GM12865 (cell line): Measurements from ENCODE around the gene FOSB.
A peak's percentile ranks its signal among the peaks of the same experiment; 100 is the strongest.

Experiments used
- DNase-seq: peaks from one replicate; pipeline ENCODE4 v3.0.0; 2010; ENCODE audit warnings: low read depth
- H3K4me3 ChIP-seq: 2 replicates; pipeline ENCODE4 v1.5.1; 2011; ENCODE audit warnings: mild to moderate bottlenecking, low read depth, low read length, control low read depth
- CTCF ChIP-seq: IDR thresholded peaks from 2 replicates; pipeline ENCODE4 v1.5.1; 2011; ENCODE audit warnings: low read length, control low read depth, low read depth, inconsistent platforms; ENCODE audit not compliant: insufficient read depth; ENCODE audit errors: missing control alignments

The FOSB gene

DNA sequence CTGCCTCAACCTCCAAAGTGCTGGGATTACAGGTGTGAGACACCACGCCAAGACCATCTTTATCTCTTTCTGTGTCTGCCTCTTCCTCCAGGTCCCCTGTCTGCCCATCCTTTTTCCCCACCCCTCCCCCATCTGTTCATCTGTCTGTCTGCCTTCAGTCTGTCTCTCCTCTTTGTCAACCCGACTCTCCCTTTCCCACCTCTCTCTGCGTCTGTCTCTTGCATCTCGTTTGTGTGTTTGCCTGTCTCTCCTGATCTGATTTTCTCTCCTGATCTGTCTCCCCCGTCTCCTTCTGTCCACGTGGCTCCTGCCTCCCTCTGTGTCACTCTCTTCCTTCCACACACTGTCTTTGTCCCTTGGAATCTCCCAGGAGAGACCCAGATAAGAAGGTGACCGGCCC, 49.4 kb downstream of the FOSB start:
- no peak for TF ChIP-seq CTCF
- no peak for DNase-seq

DNA sequence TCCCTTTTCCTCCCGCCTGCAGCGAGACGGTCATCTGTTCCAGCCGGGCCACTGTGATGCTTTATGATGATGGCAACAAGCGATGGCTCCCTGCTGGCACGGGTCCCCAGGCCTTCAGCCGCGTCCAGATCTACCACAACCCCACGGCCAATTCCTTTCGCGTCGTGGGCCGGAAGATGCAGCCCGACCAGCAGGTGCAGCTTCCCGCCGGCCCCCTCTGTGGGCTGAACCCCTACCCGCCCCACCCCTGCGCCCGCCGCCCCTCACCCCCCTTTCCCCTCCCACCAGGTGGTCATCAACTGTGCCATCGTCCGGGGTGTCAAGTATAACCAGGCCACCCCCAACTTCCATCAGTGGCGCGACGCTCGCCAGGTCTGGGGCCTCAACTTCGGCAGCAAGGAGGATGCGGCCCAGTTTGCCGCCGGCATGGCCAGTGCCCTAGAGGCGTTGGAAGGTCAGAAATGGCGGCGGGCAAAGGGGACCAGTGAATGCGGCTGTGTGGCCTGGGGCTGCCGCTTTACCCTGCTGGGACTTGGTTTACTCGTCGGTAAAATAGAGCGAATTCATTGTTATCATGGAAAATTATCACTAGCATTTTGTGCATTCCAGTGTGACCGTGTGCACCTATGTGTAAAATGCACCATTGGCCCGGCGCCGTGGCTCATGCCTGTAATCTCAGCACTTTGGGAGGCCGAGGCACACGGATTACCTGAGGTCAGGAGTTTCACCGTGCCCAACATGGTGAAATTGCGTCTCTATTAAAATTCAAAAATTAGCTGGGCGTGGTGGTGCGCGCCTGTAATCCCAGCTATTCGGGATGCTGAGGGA, 50.1 kb downstream of the FOSB start:
- DNase-seq, result no peak
- TF ChIP-seq CTCF, result no peak
- no peak overlapping the region for H3K4me3 ChIP-seq

More for the DNA sequence above, 49.4 kb downstream of the FOSB start:
- no peak overlapping the region for H3K4me3 ChIP-seq

- no peak for DNase-seq
- no peak for TF ChIP-seq CTCF
Observed at GRCh38 chr19:45518469-45518826, 50.7 kb downstream of the FOSB start.

GRCh38 chr19:45522010-45522941, 54.5 kb downstream of the FOSB start:
- TF ChIP-seq CTCF, result no peak
- no peak for DNase-seq
- no peak overlapping the region for H3K4me3 ChIP-seq

More at GRCh38 chr19:45518469-45518826, 50.7 kb downstream of the FOSB start:
- H3K4me3 ChIP-seq, result no peak overlapping the region

DNA sequence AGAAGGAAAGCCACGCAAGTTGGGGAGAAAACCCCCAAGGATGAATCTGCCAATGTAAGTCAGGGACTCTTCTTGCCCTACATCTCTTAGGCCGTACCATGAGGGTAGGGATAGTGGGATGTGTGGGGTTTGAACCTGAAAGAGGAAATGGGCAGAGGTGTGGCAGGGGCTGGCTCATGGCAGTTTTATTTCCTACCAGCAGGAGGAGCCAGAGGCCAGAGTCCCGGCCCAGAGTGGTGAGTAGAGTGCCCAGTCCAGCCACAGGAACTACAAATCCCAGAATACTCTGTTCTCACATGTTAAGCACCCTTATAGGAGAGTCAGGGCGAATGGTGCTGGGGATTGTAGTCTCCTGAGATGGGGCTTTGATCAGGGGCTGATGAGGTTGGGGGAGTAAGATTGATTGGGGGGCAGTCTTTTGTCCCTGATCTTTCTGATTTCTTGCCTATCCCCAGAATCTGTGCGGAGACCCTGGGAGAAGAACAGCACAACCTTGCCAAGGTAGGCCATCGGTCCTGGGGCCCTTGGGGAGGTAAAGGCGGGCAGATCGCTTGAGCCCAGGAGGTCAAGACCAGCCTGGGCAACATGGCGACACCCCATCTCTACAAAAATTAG, 56.0 kb downstream of the FOSB start:
- DNase-seq, result peak; percentile 90
- H3K4me3 ChIP-seq, result no peak overlapping the region
- peak; percentile 79 for TF ChIP-seq CTCF

- no peak for TF ChIP-seq CTCF
- DNase-seq, result no peak
- H3K4me3 ChIP-seq, result no peak overlapping the region
Observed at GRCh38 chr19:45524575-45525129, 56.9 kb downstream of the FOSB start.
